Astrocyte (in vitro differentiated cells and primary cell): Measurements from ENCODE around the gene FAM83E. TPM values are rescaled to one million over a fixed set of nuclear protein-coding genes. Genes with fewer than 3 reads are reported as not detected.

ENCODE experiments used
- DNase-seq: peaks from one replicate; pipeline ENCODE4 v3.0.0-alpha.2; 2010; ENCODE audit warnings: low read depth
- FAIRE-seq: peaks from 2 replicates; lab custom pipeline; 2011; peaks lifted over from hg19 to GRCh38; lab: Jason Lieb, UNC
- H2AFZ ChIP-seq: 2 replicates; pipeline ENCODE4 v1.6.0; 2012; ENCODE audit warnings: low read depth, low read length, inconsistent platforms
- H3K27ac ChIP-seq: 2 replicates; pipeline ENCODE4 v1.5.1; 2011; ENCODE audit warnings: low read depth, low read length, inconsistent platforms
- H3K27me3 ChIP-seq: 2 replicates; pipeline ENCODE4 v1.6.0; 2011; ENCODE audit warnings: low read length, inconsistent platforms; ENCODE audit not compliant: insufficient read depth
- H3K36me3 ChIP-seq: 2 replicates; pipeline ENCODE4 v1.5.1; 2011; ENCODE audit warnings: low read length, inconsistent platforms; ENCODE audit not compliant: insufficient read depth
- H3K4me1 ChIP-seq: 2 replicates; pipeline ENCODE4 v1.5.1; 2011; ENCODE audit warnings: low read length, inconsistent platforms; ENCODE audit not compliant: insufficient read depth
- H3K4me2 ChIP-seq: 2 replicates; pipeline ENCODE4 v1.6.0; 2012; ENCODE audit warnings: low read length, inconsistent platforms
- H3K4me3 ChIP-seq: 2 replicates; pipeline ENCODE4 v1.5.1; 2011; ENCODE audit warnings: low read depth, mild to moderate bottlenecking, low read length, inconsistent platforms; ENCODE audit not compliant: insufficient read depth
- H3K79me2 ChIP-seq: 2 replicates; pipeline ENCODE4 v1.6.0; 2012; ENCODE audit warnings: mild to moderate bottlenecking, low read length, inconsistent platforms; ENCODE audit not compliant: insufficient read depth
- H3K9ac ChIP-seq: 2 replicates; pipeline ENCODE4 v1.6.0; 2012; ENCODE audit warnings: mild to moderate bottlenecking, low read length, inconsistent platforms
- H3K9me3 ChIP-seq: 2 replicates; pipeline ENCODE4 v1.5.1; 2012; ENCODE audit warnings: low read depth, mild to moderate bottlenecking, low read length, inconsistent platforms; ENCODE audit not compliant: insufficient read depth
- H4K20me1 ChIP-seq: 2 replicates; pipeline ENCODE4 v1.6.0; 2012; ENCODE audit warnings: low read length, inconsistent platforms; ENCODE audit not compliant: insufficient read depth
- H3K27ac Mint-ChIP-seq: one replicate; pipeline ENCODE4 v1.8.0; 2021; ENCODE audit warnings: mild to moderate bottlenecking, mixed read lengths; ENCODE audit not compliant: unreplicated experiment
- H3K27me3 Mint-ChIP-seq: one replicate; pipeline ENCODE4 v1.8.0; 2021; ENCODE audit warnings: low read depth, mixed read lengths; ENCODE audit not compliant: unreplicated experiment
- H3K36me3 Mint-ChIP-seq: one replicate; pipeline ENCODE4 v1.8.0; 2021; ENCODE audit warnings: low read depth, mixed read lengths; ENCODE audit not compliant: unreplicated experiment
- H3K4me1 Mint-ChIP-seq: one replicate; pipeline ENCODE4 v1.8.0; 2021; ENCODE audit warnings: low read depth, mixed read lengths; ENCODE audit not compliant: unreplicated experiment
- H3K4me3 Mint-ChIP-seq: one replicate; pipeline ENCODE4 v1.8.0; 2021; ENCODE audit warnings: mild to moderate bottlenecking, moderate library complexity, mixed read lengths; ENCODE audit not compliant: unreplicated experiment
- H3K9me3 Mint-ChIP-seq: one replicate; pipeline ENCODE4 v1.8.0; 2021; ENCODE audit warnings: mild to moderate bottlenecking, mixed read lengths; ENCODE audit not compliant: unreplicated experiment
- EZH2 ChIP-seq: IDR thresholded peaks from 2 replicates; pipeline ENCODE4 v1.6.1; 2012; ENCODE audit warnings: mild to moderate bottlenecking, low read length, inconsistent platforms; ENCODE audit not compliant: insufficient read depth
- total RNA-seq: library from RNA; stranded (reverse); gene quantifications from 2 replicates; pipeline ENCODE4 v1.2.1, GENCODE V29; 2021
- TF ChIP-seq, protein P1 (sequence below): IDR thresholded peaks from 2 replicates; pipeline ENCODE4 v1.5.1; 2011; ENCODE audit warnings: low read depth, mild to moderate bottlenecking, inconsistent platforms, low read length, moderate library complexity; ENCODE audit not compliant: insufficient read depth

FAM83E gene
- total RNA-seq, 1 donor from 2014 or later, result 1.7 TPM

DNA sequence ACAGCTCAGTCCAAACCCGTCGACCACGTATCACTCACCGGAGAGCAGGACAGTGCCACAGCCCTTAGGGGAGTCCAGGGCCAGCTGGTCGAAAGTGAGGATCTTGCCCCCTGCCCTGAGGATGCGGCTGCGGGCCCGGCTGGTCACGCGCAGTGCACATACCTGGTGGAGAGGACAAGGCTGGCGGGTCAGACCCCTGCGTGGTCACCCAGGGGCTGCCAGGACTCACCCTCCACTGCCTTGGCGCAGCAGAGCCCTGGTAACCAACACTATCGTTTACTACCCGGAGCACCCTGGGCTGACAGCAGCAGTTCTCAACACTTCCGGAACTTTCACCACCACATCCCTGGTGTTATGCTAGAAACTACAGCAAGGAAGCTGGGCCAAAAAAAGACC, 1.2 kb upstream of the FAM83E start:
- no peaks in the 10 kb centered on the region for H3K27me3 Mint-ChIP-seq
- H3K36me3 Mint-ChIP-seq, result peaks cover 16% of the 10 kb centered on the region
- no peak overlapping the region for H3K27ac Mint-ChIP-seq
- no peak for FAIRE-seq
- peak overlapping the region; percentile 99 for H3K4me3 ChIP-seq
- H3K4me2 ChIP-seq, result peak overlapping the region; percentile 93
- H3K9me3 ChIP-seq, result no peaks in the 10 kb centered on the region
- H2AFZ ChIP-seq, result no peak overlapping the region
- H3K4me1 Mint-ChIP-seq, result peaks cover 29% of the 10 kb centered on the region
- peaks cover 52% of the 10 kb centered on the region for H4K20me1 ChIP-seq
- no peaks in the 10 kb centered on the region for H3K27me3 ChIP-seq
- H3K4me1 ChIP-seq, result peaks cover 38% of the 10 kb centered on the region
- peaks cover 48% of the 10 kb centered on the region for H3K79me2 ChIP-seq
- H3K4me3 Mint-ChIP-seq, result peak overlapping the region; percentile 99
- no peak overlapping the region for H3K27ac ChIP-seq
- TF ChIP-seq, protein P1, sequence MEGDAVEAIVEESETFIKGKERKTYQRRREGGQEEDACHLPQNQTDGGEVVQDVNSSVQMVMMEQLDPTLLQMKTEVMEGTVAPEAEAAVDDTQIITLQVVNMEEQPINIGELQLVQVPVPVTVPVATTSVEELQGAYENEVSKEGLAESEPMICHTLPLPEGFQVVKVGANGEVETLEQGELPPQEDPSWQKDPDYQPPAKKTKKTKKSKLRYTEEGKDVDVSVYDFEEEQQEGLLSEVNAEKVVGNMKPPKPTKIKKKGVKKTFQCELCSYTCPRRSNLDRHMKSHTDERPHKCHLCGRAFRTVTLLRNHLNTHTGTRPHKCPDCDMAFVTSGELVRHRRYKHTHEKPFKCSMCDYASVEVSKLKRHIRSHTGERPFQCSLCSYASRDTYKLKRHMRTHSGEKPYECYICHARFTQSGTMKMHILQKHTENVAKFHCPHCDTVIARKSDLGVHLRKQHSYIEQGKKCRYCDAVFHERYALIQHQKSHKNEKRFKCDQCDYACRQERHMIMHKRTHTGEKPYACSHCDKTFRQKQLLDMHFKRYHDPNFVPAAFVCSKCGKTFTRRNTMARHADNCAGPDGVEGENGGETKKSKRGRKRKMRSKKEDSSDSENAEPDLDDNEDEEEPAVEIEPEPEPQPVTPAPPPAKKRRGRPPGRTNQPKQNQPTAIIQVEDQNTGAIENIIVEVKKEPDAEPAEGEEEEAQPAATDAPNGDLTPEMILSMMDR, result no peak
- no peak for TF ChIP-seq EZH2
- H3K36me3 ChIP-seq, result peaks cover 21% of the 10 kb centered on the region
- peak overlapping the region; percentile 99 for H3K9ac ChIP-seq
- no peaks in the 10 kb centered on the region for H3K9me3 Mint-ChIP-seq
- DNase-seq, result no peak

DNA sequence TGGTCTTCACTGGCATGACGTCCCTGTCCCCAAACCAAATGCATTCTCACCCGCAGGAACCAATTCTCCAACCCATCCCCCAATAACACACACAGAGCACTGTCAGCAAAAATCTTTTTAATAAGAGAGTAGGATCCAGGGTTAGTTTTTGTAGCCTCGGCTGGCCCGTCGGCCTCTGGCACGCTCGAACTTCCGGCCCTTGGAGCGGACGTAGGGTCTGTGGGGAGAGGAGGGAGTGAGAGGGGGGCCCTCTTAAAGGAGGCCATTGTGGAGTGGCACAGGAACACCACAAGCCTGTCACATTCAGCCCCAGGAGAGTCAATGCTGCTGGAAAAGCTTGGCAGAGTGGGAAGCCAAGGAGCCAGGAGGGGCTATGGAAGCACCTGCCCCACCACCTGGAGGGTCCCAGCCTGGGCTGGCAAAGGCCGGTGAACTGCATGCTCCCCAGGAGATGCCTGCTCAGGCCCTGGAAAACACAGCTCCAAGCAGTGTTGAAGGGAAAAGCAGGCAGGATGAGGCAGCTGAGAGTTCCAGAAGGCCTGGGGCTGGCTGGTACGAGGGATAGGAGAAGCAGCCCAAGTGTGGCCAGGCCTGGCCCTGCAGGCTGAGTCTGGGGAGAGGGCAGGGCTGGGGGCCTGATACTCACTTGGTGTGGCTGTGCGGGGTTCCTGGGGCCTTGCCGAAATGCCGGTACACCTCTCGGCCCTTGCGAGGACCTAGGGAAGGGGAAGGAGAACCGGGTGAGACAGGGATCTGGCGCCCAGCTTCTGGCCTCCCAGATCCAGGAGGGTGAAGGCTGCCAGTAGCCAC, 560 bp upstream of the FAM83E start:
- H3K36me3 ChIP-seq, result peaks cover 21% of the 10 kb centered on the region
- H3K79me2 ChIP-seq, result peaks cover 48% of the 10 kb centered on the region
- peak overlapping the region; percentile 99 for H3K4me3 Mint-ChIP-seq
- H3K9me3 Mint-ChIP-seq, result no peaks in the 10 kb centered on the region
- peak overlapping the region; percentile 72 for H3K27ac Mint-ChIP-seq
- H2AFZ ChIP-seq, result no peak overlapping the region
- TF ChIP-seq, protein P1, result no peak
- no peak for TF ChIP-seq EZH2
- peak overlapping the region; percentile 99 for H3K9ac ChIP-seq
- peaks cover 38% of the 10 kb centered on the region for H3K4me1 ChIP-seq
- FAIRE-seq (no peak), DNase-seq (no peak)
- peaks cover 29% of the 10 kb centered on the region for H3K4me1 Mint-ChIP-seq
- peak overlapping the region; percentile 93 for H3K4me2 ChIP-seq
- H3K4me3 ChIP-seq, result no peak overlapping the region
- no peaks in the 10 kb centered on the region for H3K9me3 ChIP-seq
- peaks cover 52% of the 10 kb centered on the region for H4K20me1 ChIP-seq
- no peaks in the 10 kb centered on the region for H3K27me3 Mint-ChIP-seq
- H3K27ac ChIP-seq, result no peak overlapping the region
- peaks cover 16% of the 10 kb centered on the region for H3K36me3 Mint-ChIP-seq
- no peaks in the 10 kb centered on the region for H3K27me3 ChIP-seq

DNA sequence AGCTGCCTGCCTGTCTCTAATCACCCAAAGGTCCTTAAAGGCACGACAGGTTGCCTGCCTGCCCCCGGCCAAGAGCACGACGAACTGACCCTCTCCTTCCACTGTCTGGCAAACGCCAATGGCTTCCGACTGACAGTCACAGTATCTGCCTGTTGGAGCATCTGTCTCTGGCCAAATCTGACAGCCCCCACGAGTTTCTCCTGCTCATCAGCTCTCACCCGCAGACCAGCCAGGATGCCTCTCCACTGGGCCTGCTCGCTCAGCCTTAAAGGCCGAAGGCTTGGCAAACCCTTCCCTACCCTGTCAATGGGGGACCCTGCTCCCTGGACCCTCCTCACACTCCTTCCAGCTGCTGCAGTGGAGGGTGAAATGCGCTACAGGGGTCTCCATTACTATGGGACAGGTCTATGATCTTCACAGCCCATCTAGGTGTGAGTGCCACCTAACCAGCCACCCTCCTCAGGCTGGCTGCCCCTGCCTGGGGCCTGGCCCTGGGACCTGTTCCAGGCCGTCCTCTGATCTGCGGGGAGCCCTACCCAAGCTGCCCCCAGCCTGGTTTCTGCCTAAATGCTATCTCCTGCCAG, 932 bp downstream of the FAM83E start:
- Mint-ChIP-seq H3K9me3 (no peaks in the 10 kb centered on the region), H3K4me3 (peak overlapping the region; percentile 62), H3K4me1 (peaks cover 23% of the 10 kb centered on the region), H3K27ac (peak overlapping the region; percentile 85), H3K27me3 (no peaks in the 10 kb centered on the region), H3K36me3 (peaks cover 16% of the 10 kb centered on the region)
- Histone ChIP-seq H3K36me3 (peaks cover 21% of the 10 kb centered on the region), H3K4me3 (no peak overlapping the region), H3K27ac (no peak overlapping the region), H3K4me2 (no peak overlapping the region), H3K79me2 (peaks cover 37% of the 10 kb centered on the region), H3K9ac (no peak overlapping the region), H4K20me1 (peaks cover 52% of the 10 kb centered on the region), H3K9me3 (no peaks in the 10 kb centered on the region), H2AFZ (no peak overlapping the region), H3K27me3 (no peaks in the 10 kb centered on the region), H3K4me1 (peaks cover 31% of the 10 kb centered on the region)
- no peak for DNase-seq
- no peak for TF ChIP-seq EZH2
- TF ChIP-seq, protein P1, result no peak
- FAIRE-seq, result no peak
